HFFc6 (cell line): ENCODE results near the gene TUNAR. TPM values are rescaled to one million over a fixed set of nuclear protein-coding genes. Genes with fewer than 3 reads are reported as not detected.

ENCODE experiments used
- DNase-seq: peaks from one replicate; pipeline ENCODE4 v3.0.0-alpha.2; 2018
- H3K27ac Mint-ChIP-seq: 2 replicates; pipeline ENCODE4 v1.8.0; 2020; ENCODE audit warnings: mild to moderate bottlenecking, mixed read lengths
- H3K27me3 Mint-ChIP-seq: 2 replicates; pipeline ENCODE4 v1.8.0; 2021; ENCODE audit warnings: mild to moderate bottlenecking, moderate library complexity, mixed read lengths; ENCODE audit not compliant: insufficient read depth
- H3K36me3 Mint-ChIP-seq: 2 replicates; pipeline ENCODE4 v1.8.0; 2021; ENCODE audit warnings: low read depth, mixed read lengths
- H3K4me1 Mint-ChIP-seq: 2 replicates; pipeline ENCODE4 v1.8.0; 2020; ENCODE audit warnings: low read depth, mixed read lengths
- H3K4me3 Mint-ChIP-seq: 2 replicates; pipeline ENCODE4 v1.8.0; 2020; ENCODE audit warnings: mild to moderate bottlenecking, moderate library complexity, mixed read lengths
- H3K9me3 Mint-ChIP-seq: 2 replicates; pipeline ENCODE4 v1.8.0; 2020; ENCODE audit warnings: mild to moderate bottlenecking, mixed read lengths
- CTCF ChIP-seq: fragments of 200-600 bp; sonication (generic); IDR thresholded peaks from 2 replicates; pipeline ENCODE4 v1.5.0; 2021; ENCODE audit warnings: antibody characterized with exemption, mild to moderate bottlenecking
- long read RNA-seq: library from polyadenylated mRNA; unstranded; transcript quantifications from one replicate; pipeline ENCODE4 v2.0.0, GENCODE V29; 2019
- total RNA-seq, 6 experiments: library from RNA; stranded (reverse); fragmentation: NEBNext Ultra II Directional; extraction: Animal tissue kit (Norgen Biotek cat#: 25700); gene quantifications; 2 replicates in 1 of 6; 3 replicates in 5 of 6; pipeline ENCODE4 v1.2.3, GENCODE V29; 2021

The TUNAR gene
- not detected for total RNA-seq
- long read RNA-seq, result 0 reads

GRCh38 chr14:95876761-95877538, at the start of gene TUNAR:
Gene TUNAR, plus strand, starts transcription at chr14:95876832.
- Mint-ChIP-seq H3K36me3 (no peaks in the 10 kb centered on the region), H3K4me3 (no peak within 1 kb of the TSS), H3K9me3 (no peaks in the 10 kb centered on the region), H3K27ac (no peak within 1 kb of the TSS), H3K4me1 (no peaks in the 10 kb centered on the region), H3K27me3 (peaks cover 30% of the 10 kb centered on the region)
- no peak for TF ChIP-seq CTCF
- DNase-seq, result no peak

GRCh38 chr14:95828649-95829265, 47.9 kb upstream of the TUNAR start:
- no peak overlapping the region for H3K4me3 Mint-ChIP-seq
- H3K36me3 Mint-ChIP-seq, result no peaks in the 10 kb centered on the region
- DNase-seq, result no peak
- no peak for TF ChIP-seq CTCF
- peaks cover 3% of the 10 kb centered on the region; the same call in 1 of the 2 replicates for H3K27me3 Mint-ChIP-seq
- peaks cover 27% of the 10 kb centered on the region for H3K9me3 Mint-ChIP-seq
- H3K27ac Mint-ChIP-seq, result no peak overlapping the region
- no peaks in the 10 kb centered on the region for H3K4me1 Mint-ChIP-seq

GRCh38 chr14:95829321-95829720, 47.3 kb upstream of the TUNAR start:
- Mint-ChIP-seq H3K4me3 (no peak overlapping the region), H3K9me3 (peaks cover 27% of the 10 kb centered on the region), H3K36me3 (no peaks in the 10 kb centered on the region), H3K4me1 (no peaks in the 10 kb centered on the region), H3K27ac (no peak overlapping the region), H3K27me3 (peaks cover 3% of the 10 kb centered on the region; the same call in 1 of the 2 replicates)
- no peak for DNase-seq
- TF ChIP-seq CTCF, result no peak

DNA sequence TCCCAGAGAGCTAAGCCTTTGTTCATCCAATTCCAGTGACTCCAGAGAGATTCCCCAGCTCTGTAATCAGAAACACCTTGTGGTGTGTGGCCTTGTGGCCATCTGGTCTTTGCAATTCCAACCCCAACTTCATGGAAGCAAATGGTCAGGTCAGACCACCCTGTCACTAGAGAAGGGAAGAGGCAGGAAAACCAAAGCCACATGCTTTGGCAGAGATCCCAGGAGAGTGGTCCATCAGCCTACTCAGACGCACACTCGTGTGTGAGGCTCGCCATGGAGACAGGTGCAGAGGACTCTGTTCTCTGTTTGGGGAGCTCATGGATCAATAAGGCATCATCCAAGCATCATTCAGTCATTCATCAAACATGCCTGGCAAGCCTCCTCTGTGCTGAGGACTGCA, 46.2 kb upstream of the TUNAR start:
- peaks cover 4% of the 10 kb centered on the region; the same call in 1 of the 2 replicates for H3K27me3 Mint-ChIP-seq
- H3K4me1 Mint-ChIP-seq, result no peaks in the 10 kb centered on the region
- H3K36me3 Mint-ChIP-seq, result no peaks in the 10 kb centered on the region

GRCh38 chr14:95831041-95831440, 45.6 kb upstream of the TUNAR start:
- H3K4me1 Mint-ChIP-seq, result no peaks in the 10 kb centered on the region
- H3K36me3 Mint-ChIP-seq, result no peaks in the 10 kb centered on the region
- TF ChIP-seq CTCF, result no peak
- H3K27ac Mint-ChIP-seq, result no peak overlapping the region
- peaks cover 5% of the 10 kb centered on the region; the same call in 1 of the 2 replicates for H3K27me3 Mint-ChIP-seq
- H3K9me3 Mint-ChIP-seq, result peaks cover 36% of the 10 kb centered on the region
- H3K4me3 Mint-ChIP-seq, result no peak overlapping the region
- no peak for DNase-seq

More for the DNA sequence above, 46.2 kb upstream of the TUNAR start:
- no peak for DNase-seq
- TF ChIP-seq CTCF, result no peak
- H3K27ac Mint-ChIP-seq, result no peak overlapping the region
- peaks cover 29% of the 10 kb centered on the region for H3K9me3 Mint-ChIP-seq
- no peak overlapping the region for H3K4me3 Mint-ChIP-seq
